GM06990 (cell line): ENCODE data around the gene PPRC1.

ENCODE experiments used
- DNase-seq: peaks from one replicate; pipeline ENCODE4 v3.0.0-alpha.2; 2011; ENCODE audit not compliant: insufficient read length; ENCODE audit errors: extremely low read depth
- H3K27me3 ChIP-seq: replicated peaks from 2 replicates; pipeline ENCODE4 v1.6.0; 2011; ENCODE audit warnings: low read length; ENCODE audit not compliant: control insufficient read depth, insufficient read depth
- H3K36me3 ChIP-seq: 2 replicates; pipeline ENCODE4 v1.5.1; 2011; ENCODE audit warnings: low read length; ENCODE audit not compliant: control insufficient read depth, insufficient read depth
- H3K4me3 ChIP-seq: replicated peaks from 2 replicates; pipeline ENCODE4 v1.5.1; 2011; ENCODE audit warnings: low read depth, mild to moderate bottlenecking, control low read depth, low read length
- TF ChIP-seq, protein P1 (sequence below): IDR thresholded peaks from 2 replicates; pipeline ENCODE4 v1.5.1; 2011; ENCODE audit warnings: low read length, control low read depth, mild to moderate bottlenecking, inconsistent platforms; ENCODE audit not compliant: insufficient read depth, poor library complexity, severe bottlenecking

The PPRC1 gene

GRCh38 chr10:102111276-102111675, 21.6 kb upstream of the PPRC1 start:
- DNase-seq, result no peak
- Histone ChIP-seq H3K36me3 (peaks cover 33% of the 10 kb centered on the region), H3K4me3 (no peak overlapping the region), H3K27me3 (no peaks in the 10 kb centered on the region)
- TF ChIP-seq, protein P1, sequence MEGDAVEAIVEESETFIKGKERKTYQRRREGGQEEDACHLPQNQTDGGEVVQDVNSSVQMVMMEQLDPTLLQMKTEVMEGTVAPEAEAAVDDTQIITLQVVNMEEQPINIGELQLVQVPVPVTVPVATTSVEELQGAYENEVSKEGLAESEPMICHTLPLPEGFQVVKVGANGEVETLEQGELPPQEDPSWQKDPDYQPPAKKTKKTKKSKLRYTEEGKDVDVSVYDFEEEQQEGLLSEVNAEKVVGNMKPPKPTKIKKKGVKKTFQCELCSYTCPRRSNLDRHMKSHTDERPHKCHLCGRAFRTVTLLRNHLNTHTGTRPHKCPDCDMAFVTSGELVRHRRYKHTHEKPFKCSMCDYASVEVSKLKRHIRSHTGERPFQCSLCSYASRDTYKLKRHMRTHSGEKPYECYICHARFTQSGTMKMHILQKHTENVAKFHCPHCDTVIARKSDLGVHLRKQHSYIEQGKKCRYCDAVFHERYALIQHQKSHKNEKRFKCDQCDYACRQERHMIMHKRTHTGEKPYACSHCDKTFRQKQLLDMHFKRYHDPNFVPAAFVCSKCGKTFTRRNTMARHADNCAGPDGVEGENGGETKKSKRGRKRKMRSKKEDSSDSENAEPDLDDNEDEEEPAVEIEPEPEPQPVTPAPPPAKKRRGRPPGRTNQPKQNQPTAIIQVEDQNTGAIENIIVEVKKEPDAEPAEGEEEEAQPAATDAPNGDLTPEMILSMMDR, result no peak

- peak overlapping the region; percentile 75; the same call in 1 of the 2 replicates for H3K4me3 ChIP-seq
- DNase-seq, result no peak
- no peaks in the 10 kb centered on the region for H3K27me3 ChIP-seq
- TF ChIP-seq, protein P1, result peak; percentile 44
- H3K36me3 ChIP-seq, result peaks cover 30% of the 10 kb centered on the region
Observed at GRCh38 chr10:102112210-102112817, 20.5 kb upstream of the PPRC1 start.

GRCh38 chr10:102113261-102113955, 19.4 kb upstream of the PPRC1 start:
- TF ChIP-seq, protein P1, result no peak
- H3K27me3 ChIP-seq, result no peaks in the 10 kb centered on the region
- H3K4me3 ChIP-seq, result peak overlapping the region; percentile 75
- DNase-seq, result no peak
- peaks cover 26% of the 10 kb centered on the region for H3K36me3 ChIP-seq

DNA sequence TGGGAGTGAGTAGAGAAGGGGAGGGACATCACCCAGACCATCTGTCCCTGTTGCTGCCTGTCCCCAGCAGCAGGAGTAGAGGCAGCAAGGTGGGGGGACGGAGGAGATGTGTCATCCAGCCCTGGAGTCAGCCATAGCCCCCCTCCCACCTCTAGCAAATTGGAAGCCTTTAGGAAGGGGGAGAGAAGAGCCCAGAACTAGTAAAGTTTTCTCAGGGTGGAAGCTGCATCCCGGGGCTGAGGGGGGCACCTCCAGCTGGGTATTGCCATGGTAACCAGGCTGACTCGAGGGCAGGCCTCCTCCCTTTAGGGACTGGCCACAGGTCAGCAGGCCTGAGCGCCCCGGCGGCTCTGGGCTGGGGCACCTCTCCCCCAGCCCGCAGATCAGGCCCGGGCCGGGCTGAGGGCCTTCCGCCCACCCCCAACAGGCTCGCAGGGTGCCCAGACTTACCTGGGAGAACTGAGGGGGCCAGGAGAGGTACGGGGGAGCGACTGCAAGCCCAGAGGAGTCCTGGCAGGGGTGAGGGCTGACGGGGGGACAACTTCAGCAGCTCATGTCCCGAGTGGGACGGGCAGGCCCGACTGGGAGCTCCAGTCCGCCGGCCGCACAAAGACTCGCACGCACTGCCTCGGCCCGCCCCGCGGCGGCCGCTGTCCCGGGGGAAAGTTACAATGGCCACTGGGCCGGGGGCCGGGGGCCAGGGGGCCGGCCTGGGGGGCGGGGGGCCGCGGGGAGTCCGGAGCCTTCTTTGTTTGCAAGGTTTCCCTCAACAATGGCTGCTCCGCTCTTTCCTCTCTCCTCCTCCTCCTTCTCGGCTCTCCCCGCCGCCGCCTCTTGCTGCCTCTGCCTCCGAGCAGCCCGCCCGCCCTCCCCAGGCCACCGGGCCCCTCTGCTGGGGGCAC, 18.6 kb upstream of the PPRC1 start:
- Histone ChIP-seq H3K27me3 (no peaks in the 10 kb centered on the region), H3K36me3 (peaks cover 20% of the 10 kb centered on the region), H3K4me3 (peak overlapping the region; percentile 75)
- peak; percentile 35 for DNase-seq
- TF ChIP-seq, protein P1, result no peak

- Histone ChIP-seq H3K36me3 (peaks cover 12% of the 10 kb centered on the region), H3K4me3 (peak overlapping the region; percentile 75), H3K27me3 (no peaks in the 10 kb centered on the region)
- peak; percentile 83 for DNase-seq
- TF ChIP-seq, protein P1, result no peak
Observed at GRCh38 chr10:102114861-102115618, 17.8 kb upstream of the PPRC1 start.
